GM21528 (cell line): ENCODE measurements around the gene FCER2.

Experiments
- ATAC-seq: cut with Tn5 transposase; IDR thresholded peaks from one replicate; pipeline ENCODE4 v1.9.1; 2021; ENCODE audit warnings: mild to moderate bottlenecking, moderate library complexity; ENCODE audit not compliant: unreplicated experiment, low FRiP score

FCER2 gene

GRCh38 chr19:7679771-7680605 lies 21.9 kb downstream of the FCER2 start:
- no peak for ATAC-seq

GRCh38 chr19:7678971-7679751 lies 22.8 kb downstream of the FCER2 start:
- no peak for ATAC-seq

- ATAC-seq: no peak
Measured at GRCh38 chr19:7677669-7678311, 24.1 kb downstream of the FCER2 start.

GRCh38 chr19:7676854-7677253 lies 25.1 kb downstream of the FCER2 start, which contains the start of gene MCEMP1:
Gene MCEMP1 (plus strand): TSS chr19:7677090. CDS start chr19:7677121, 31 bp downstream.
- ATAC-seq: no peak

GRCh38 chr19:7676376-7676775 lies 25.6 kb downstream of the FCER2 start:
- no peak for ATAC-seq

- no peak for ATAC-seq
Measured at GRCh38 chr19:7674010-7675005, 27.6 kb downstream of the FCER2 start.

- no peak for ATAC-seq
Measured at GRCh38 chr19:7672522-7672921, 29.4 kb downstream of the FCER2 start.

- no peak for ATAC-seq
Measured at GRCh38 chr19:7670790-7671189, 31.1 kb downstream of the FCER2 start.

- no peak for ATAC-seq
Measured at GRCh38 chr19:7670150-7670783, 31.7 kb downstream of the FCER2 start.

- ATAC-seq: no peak
Measured at GRCh38 chr19:7669641-7670040, 32.3 kb downstream of the FCER2 start.

- no peak for ATAC-seq
Measured at GRCh38 chr19:7668842-7669241, 33.1 kb downstream of the FCER2 start, which contains the start of gene RETN. Gene RETN (plus strand): TSS chr19:7669049. CDS start chr19:7669327, 278 bp downstream.

- no peak for ATAC-seq
Measured at GRCh38 chr19:7665076-7665475, 36.9 kb downstream of the FCER2 start.

- no peak for ATAC-seq
Measured at GRCh38 chr19:7663706-7664105, 38.2 kb downstream of the FCER2 start.

GRCh38 chr19:7662657-7663056 lies 39.3 kb downstream of the FCER2 start:
- ATAC-seq: no peak

- ATAC-seq: no peak
Measured at GRCh38 chr19:7661744-7662538, 40.0 kb downstream of the FCER2 start.

- ATAC-seq: no peak
Measured at GRCh38 chr19:7658219-7658686, 43.7 kb downstream of the FCER2 start.

- no peak for ATAC-seq
Measured at GRCh38 chr19:7657131-7657751, 44.7 kb downstream of the FCER2 start.

GRCh38 chr19:7655581-7655980 lies 46.4 kb downstream of the FCER2 start:
- no peak for ATAC-seq
